ENCODE results near the gene RO60. TPM values are rescaled to one million over a fixed set of nuclear protein-coding genes. Genes with fewer than 3 reads are reported as not detected.

The RO60 gene
- total RNA-seq, 1 experiment from 2014 or later: 96.5 TPM

DNA sequence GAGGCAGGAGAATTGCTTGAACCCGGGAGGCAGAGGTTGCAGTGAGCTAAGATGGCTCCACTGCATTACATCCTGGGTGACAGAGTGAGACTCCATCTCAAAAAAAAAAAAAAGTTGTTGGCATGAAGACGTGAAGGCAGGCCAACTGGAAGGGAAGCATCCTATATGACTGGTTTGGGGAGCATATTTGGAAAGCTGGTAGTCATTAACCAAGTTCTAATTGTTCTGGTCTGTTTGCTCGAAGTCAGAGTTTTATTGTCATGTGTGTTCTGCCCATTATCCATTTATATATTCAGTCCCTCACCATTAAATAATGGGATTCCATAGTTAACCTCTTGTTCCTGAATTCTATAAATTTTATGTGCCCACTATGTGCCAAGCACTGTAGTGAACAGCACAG lies 49.1 kb downstream of the RO60 start:
- no peak for DNase-seq (ENCODE audit: low read depth)

Other genes with a start within 250 kb of the RO60 start
- 30.2 and 40.3 TPM in 2 replicates for gene UCHL5, start 252 bp upstream of the RO60 start, total RNA-seq (2014; rRNA removed)
- gene GLRX2, start 45.8 kb downstream of the RO60 start, total RNA-seq (2014; rRNA removed): 24.4 and 26.5 TPM in 2 replicates
- gene CDC73, start 62.4 kb downstream of the RO60 start, total RNA-seq (2014; rRNA removed): 25.8 and 29.9 TPM in 2 replicates
- gene B3GALT2, start 127.0 kb downstream of the RO60 start, total RNA-seq (2014; rRNA removed): 2.5 and 5.7 TPM in 2 replicates